ENCODE results near the gene ANKRD33.

DNA sequence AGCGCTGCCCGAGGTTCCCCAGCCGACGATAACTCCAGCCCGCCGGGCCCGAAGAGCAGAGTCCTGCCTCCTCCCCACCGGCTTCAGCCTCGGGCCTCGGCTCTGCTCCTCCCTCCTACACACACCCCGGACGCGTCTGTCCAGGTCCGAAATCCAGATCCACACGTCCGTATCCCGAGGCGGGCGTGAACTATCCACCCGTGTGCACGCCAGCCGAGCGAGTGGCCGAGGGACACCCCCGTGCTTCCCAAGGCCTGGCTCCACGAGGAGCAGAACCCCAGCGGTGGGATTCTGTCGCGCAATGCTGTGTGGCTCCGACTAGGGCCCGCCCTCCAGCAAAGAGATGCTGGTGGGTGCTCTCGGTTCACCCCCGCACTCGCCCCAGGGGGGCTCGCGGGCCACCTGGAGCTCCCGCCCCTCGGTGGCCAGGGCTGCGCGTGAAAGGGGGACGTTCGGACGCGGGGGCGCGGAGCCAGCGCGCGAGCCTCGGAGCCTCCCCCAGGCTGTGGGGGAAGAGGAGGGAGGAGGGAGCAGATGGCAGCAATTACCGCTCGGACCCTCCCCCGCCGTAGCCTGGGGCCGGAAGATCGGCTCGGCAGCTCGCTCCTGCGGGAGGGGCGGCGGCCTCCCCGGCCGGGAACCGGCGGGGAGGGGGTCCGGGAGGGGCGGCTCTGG is 18.9 kb upstream of the ANKRD33 start:
- TF ChIP-seq CTCF (conservative IDR thresholded peaks at IDR 0.05; ENCODE audit: low read length) (no peak), EZH2phosphoT487 (IDR thresholded peaks at IDR 0.05; ENCODE audit: borderline replicate concordance, low read depth, low read length) (no peak)
